OCI-LY7 (cell line): Measurements from ENCODE around the gene RUVBL2.

Source experiments
- CTCF ChIP-seq: fragments of 200-600 bp; sonication (generic); conservative IDR thresholded peaks from 2 replicates; pipeline ENCODE4 v1.5.1; 2014; ENCODE audit warnings: mild to moderate bottlenecking, antibody characterized with exemption, low read length, moderate library complexity, mixed read lengths
- EZH2phosphoT487 ChIP-seq: fragments of 200-600 bp; sonication (generic); IDR thresholded peaks from 2 replicates; pipeline ENCODE4 v1.6.1; 2018; ENCODE audit warnings: low read depth, borderline replicate concordance, mild to moderate bottlenecking, mixed run types, antibody characterized with exemption, low read length, moderate library complexity, mixed read lengths

GRCh38 chr19:49014123-49014869 is 20.6 kb downstream of the RUVBL2 start:
- TF ChIP-seq EZH2phosphoT487 (no peak), CTCF (no peak)
